ENCODE data around the gene SPINDOC.

The SPINDOC gene

GRCh38 chr11:63838678-63839507 lies 25.6 kb downstream of the SPINDOC start, which contains the start of gene MARK2:
TSS of gene MARK2 (plus strand) at chr11:63839110. CDS start at chr11:63839507, 397 bp downstream.
- peak; percentile 92 for DNase-seq (ENCODE audit: extremely low read depth, low read depth)
- no peak for TF ChIP-seq CTCF (IDR thresholded peaks at IDR 0.05; ENCODE audit: low read depth, low read length, missing control alignments)
- peak within 1 kb of the TSS; percentile 71 for H3K4me3 ChIP-seq (replicated peaks; ENCODE audit: low read depth, low read length)

GRCh38 chr11:63839508-63840355 lies 26.5 kb downstream of the SPINDOC start:
- no peak for DNase-seq (ENCODE audit: extremely low read depth, low read depth)

GRCh38 chr11:63840356-63841060 lies 27.3 kb downstream of the SPINDOC start:
- H3K4me3 ChIP-seq (replicated peaks; ENCODE audit: low read depth, low read length) = peak overlapping the region; percentile 71
- TF ChIP-seq CTCF (IDR thresholded peaks at IDR 0.05; ENCODE audit: low read depth, low read length, missing control alignments) = no peak
- no peak for DNase-seq (ENCODE audit: extremely low read depth, low read depth)

More at GRCh38 chr11:63839508-63840355, 26.5 kb downstream of the SPINDOC start:
- H3K4me3 ChIP-seq (replicated peaks; ENCODE audit: low read depth, low read length) = peak overlapping the region; percentile 71
- TF ChIP-seq CTCF (IDR thresholded peaks at IDR 0.05; ENCODE audit: low read depth, low read length, missing control alignments) = no peak

- DNase-seq (ENCODE audit: extremely low read depth, low read depth) = no peak
- peak overlapping the region; percentile 71 for H3K4me3 ChIP-seq (replicated peaks; ENCODE audit: low read depth, low read length)
- no peak for TF ChIP-seq CTCF (IDR thresholded peaks at IDR 0.05; ENCODE audit: low read depth, low read length, missing control alignments)
These were observed 28.3 kb downstream of the SPINDOC start for GRCh38 chr11:63841554-63841953.

GRCh38 chr11:63843041-63843440 lies 29.8 kb downstream of the SPINDOC start:
- no peak for TF ChIP-seq CTCF (IDR thresholded peaks at IDR 0.05; ENCODE audit: low read depth, low read length, missing control alignments)
- H3K4me3 ChIP-seq (replicated peaks; ENCODE audit: low read depth, low read length) = no peak overlapping the region
- no peak for DNase-seq (ENCODE audit: extremely low read depth, low read depth)

- TF ChIP-seq CTCF (IDR thresholded peaks at IDR 0.05; ENCODE audit: low read depth, low read length, missing control alignments) = no peak
- no peak for DNase-seq (ENCODE audit: extremely low read depth, low read depth)
- no peak overlapping the region for H3K4me3 ChIP-seq (replicated peaks; ENCODE audit: low read depth, low read length)
These were observed 31.6 kb downstream of the SPINDOC start for GRCh38 chr11:63844836-63845235.
